Adrenal gland (tissue), 5 donors: ENCODE results near the gene ITCH.

Source experiments
- CTCF ChIP-seq, 6 experiments: fragments of 450-650 bp in 4 of 6; fragments of 200-600 bp in 2 of 6; sonication (generic) in 1 of 6; IDR thresholded peaks; 1 replicate in 5 of 6; 2 replicates in 1 of 6; pipeline versions ENCODE4 v1.5.1 to v1.8.0; 2016 to 2021; ENCODE audit warnings: antibody characterized with exemption in 6 of 6, mild to moderate bottlenecking in 2 of 6, moderate library complexity in 1 of 6
- POLR2A ChIP-seq, 2 donors: fragments of 450-650 bp; IDR thresholded peaks; one replicate each; pipeline ENCODE4 v1.6.1; 2017; ENCODE audit warnings: antibody characterized with exemption in 2 of 2, mild to moderate bottlenecking in 2 of 2, moderate library complexity in 1 of 2
- donor health status: DM: no; HTN: no; CAD: no.

- no peak for TF ChIP-seq CTCF (IDR thresholded peaks at IDR 0.05)
- no peak for TF ChIP-seq POLR2A (IDR thresholded peaks at IDR 0.05)
These were observed 130.6 kb downstream of the ITCH start for GRCh38 chr20:34493646-34494045.
